ENCODE results near the gene CFAP61.

- TF ChIP-seq EZH2 (IDR thresholded peaks at IDR 0.05; ENCODE audit: insufficient read depth, low read length) (no peak), CTCF (IDR thresholded peaks at IDR 0.05; ENCODE audit: insufficient read depth, low read depth, low read length) (no peak)
Measured at GRCh38 chr20:20211274-20211987, 159.1 kb downstream of the CFAP61 start.

All from astrocyte (in vitro differentiated cells and primary cell).